Duodenal mucosa (tissue), 2 donors: ENCODE data around the gene KIF20B.

Experiments
- H3K27ac ChIP-seq: one replicate; pipeline ENCODE4 v1.7.0; 2013; ENCODE audit warnings: low read depth, low read length
- H3K27me3 ChIP-seq, 2 donors: one replicate each; pipeline ENCODE4 v1.7.0; 2013; ENCODE audit warnings: low read length in 2 of 2, control low read depth in 1 of 2; ENCODE audit not compliant: insufficient read depth in 2 of 2, control insufficient read depth in 1 of 2
- H3K36me3 ChIP-seq, 2 donors: one replicate each; pipeline ENCODE4 v1.7.0; 2013; ENCODE audit warnings: low read length in 2 of 2, control low read depth in 1 of 2; ENCODE audit not compliant: insufficient read depth in 2 of 2, control insufficient read depth in 1 of 2
- H3K4me1 ChIP-seq, 2 donors: one replicate each; pipeline ENCODE4 v1.7.0; 2013; ENCODE audit warnings: low read length in 2 of 2, control low read depth in 1 of 2; ENCODE audit not compliant: insufficient read depth in 2 of 2, control insufficient read depth in 1 of 2
- H3K4me3 ChIP-seq, 2 donors: one replicate each; pipeline ENCODE4 v1.7.0; 2013; ENCODE audit warnings: low read length in 2 of 2, low read depth in 1 of 2
- H3K9ac ChIP-seq, 2 donors: one replicate each; pipeline ENCODE4 v1.7.0; 2013; ENCODE audit warnings: low read length in 2 of 2, low read depth in 1 of 2
- H3K9me3 ChIP-seq, 2 donors: one replicate each; pipeline ENCODE4 v1.7.0; 2013; ENCODE audit warnings: low read length in 2 of 2, control low read depth in 1 of 2; ENCODE audit not compliant: control insufficient read depth in 1 of 2

Gene KIF20B

DNA sequence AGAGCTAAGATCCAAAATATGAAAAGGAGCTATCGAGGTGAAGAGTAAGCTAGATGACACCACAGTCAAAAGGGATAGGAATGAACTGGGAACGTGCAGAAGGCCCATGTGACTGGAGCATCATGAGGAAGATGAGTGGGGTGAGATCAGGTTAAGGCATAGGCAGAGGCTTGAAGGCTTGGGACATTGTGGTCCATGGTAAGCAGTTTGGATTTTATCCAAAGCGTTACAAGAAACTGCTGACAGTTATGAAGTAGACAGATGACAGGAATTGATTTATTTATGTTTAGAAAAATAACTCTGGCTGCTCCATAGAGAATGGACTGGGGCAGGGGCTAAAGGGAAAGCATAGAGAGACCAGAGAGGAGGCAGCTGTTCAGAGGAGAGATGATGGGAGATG, 38.2 kb upstream of the KIF20B start:
- Histone ChIP-seq H3K27ac (no peak overlapping the region), H3K27me3 (no peaks in the 10 kb centered on the region), H3K4me3 (no peak overlapping the region), H3K9me3 (no peaks in the 10 kb centered on the region), H3K9ac (no peak overlapping the region), H3K36me3 (no peaks in the 10 kb centered on the region), H3K4me1 (peaks cover 0 to 1% of the 10 kb centered on the region in 2 donors)

DNA sequence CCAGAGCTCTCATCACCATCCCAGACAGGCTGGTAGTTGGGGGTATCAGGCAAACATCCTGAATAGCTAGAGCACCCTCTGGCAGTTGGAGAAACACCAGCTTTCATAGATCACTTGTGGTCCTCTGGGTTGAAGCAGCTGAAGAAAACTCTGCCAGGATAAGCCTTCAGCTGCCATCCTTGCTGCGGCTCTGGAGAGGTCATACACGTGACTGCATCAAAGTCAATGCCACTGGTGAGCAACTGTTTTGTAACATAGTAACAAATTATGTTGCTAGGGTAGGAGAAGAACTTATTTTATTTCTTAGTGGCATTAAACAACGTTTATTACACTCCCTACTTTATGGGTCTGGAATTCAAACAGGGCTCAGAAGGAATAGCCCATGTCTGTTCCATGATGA, 37.2 kb upstream of the KIF20B start:
- H3K27ac ChIP-seq, result no peak overlapping the region
- H3K9ac ChIP-seq, result no peak overlapping the region
- no peaks in the 10 kb centered on the region for H3K9me3 ChIP-seq
- no peaks in the 10 kb centered on the region for H3K27me3 ChIP-seq
- peaks cover 0 to 7% of the 10 kb centered on the region in 2 donors for H3K4me1 ChIP-seq
- no peak overlapping the region for H3K4me3 ChIP-seq
- H3K36me3 ChIP-seq, result no peaks in the 10 kb centered on the region

DNA sequence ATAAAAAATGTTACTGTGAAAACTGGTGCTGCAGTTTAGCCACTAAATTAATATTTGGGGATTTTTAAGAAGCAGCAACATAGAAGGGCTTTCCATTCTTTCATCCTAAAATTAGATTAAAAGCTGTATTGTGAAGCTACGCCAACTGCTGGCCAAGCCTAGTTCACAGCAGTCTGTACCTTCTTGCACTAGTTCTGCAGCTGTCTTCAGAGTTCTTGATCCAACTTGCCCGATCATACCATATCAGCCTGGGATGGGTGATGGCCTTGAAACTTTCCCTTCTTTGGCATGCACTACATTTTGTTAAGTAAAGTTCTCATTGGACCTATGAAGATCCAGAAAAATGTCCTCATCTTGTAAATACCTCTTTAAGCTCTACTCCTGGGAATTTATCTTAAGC, 36.1 kb upstream of the KIF20B start:
- no peak overlapping the region for H3K4me3 ChIP-seq
- H3K9me3 ChIP-seq, result no peaks in the 10 kb centered on the region
- peaks cover 0 to 7% of the 10 kb centered on the region in 2 donors for H3K4me1 ChIP-seq
- H3K9ac ChIP-seq, result no peak overlapping the region
- H3K27ac ChIP-seq, result no peak overlapping the region
- no peaks in the 10 kb centered on the region for H3K36me3 ChIP-seq
- H3K27me3 ChIP-seq, result no peaks in the 10 kb centered on the region

DNA sequence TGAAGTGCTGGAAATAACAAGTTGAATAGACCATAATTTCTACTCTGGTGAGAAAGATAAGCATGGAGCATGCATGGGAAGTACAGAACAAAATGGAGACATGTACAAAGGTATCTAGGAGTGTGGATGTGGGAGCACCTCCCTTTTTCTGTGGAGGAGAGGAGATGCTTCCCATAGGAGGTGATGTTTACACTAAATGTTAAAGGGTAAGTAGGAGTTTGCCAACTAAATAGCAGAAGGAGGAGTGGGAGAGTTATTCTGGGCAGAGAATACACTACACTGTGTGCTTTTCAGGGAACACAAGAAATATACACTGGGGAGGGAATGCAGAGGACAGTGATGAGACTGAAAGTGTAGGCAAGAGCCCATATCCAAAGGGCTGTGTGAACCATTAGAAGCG, 35.3 kb upstream of the KIF20B start:
- Histone ChIP-seq H3K4me3 (no peak overlapping the region), H3K4me1 (peaks cover 0 to 7% of the 10 kb centered on the region in 2 donors), H3K27ac (no peak overlapping the region), H3K36me3 (no peaks in the 10 kb centered on the region), H3K9ac (no peak overlapping the region), H3K27me3 (no peaks in the 10 kb centered on the region), H3K9me3 (no peaks in the 10 kb centered on the region)

DNA sequence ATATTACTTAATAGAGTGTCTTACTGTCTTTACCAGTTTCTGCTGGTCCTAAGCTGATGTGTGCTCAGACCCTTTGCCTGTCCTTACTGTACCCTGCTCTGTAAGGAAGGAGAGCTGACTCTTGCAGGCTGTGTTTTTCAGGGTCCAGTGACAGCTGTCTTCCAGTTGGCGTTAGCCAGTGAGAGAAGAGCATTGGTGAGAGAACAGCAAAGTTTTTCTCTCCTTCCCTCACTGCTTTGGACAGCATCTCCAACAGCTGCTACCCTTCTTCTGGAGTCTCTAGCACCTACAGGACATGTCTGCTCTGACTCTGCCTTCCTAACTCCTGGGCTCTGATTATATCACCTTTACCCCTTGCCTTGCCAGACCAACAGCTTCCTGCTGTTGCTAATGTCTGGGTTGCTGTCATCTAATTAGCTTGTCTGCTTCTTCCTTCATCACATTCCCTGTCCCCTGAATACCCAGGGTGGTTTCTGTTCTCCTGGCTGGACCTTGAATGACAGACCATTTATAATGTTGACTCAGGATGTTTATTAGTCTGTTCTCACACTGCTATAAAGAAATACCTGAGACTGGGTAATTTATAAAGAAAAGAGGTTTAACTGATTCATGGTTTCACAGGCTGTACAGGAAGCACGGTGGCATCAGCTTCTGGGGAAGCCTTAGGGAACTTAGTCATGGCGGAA, 32.9 kb upstream of the KIF20B start:
- Histone ChIP-seq H3K4me3 (no peak overlapping the region), H3K9ac (no peak overlapping the region), H3K27me3 (no peaks in the 10 kb centered on the region), H3K27ac (no peak overlapping the region), H3K4me1 (peaks cover 0 to 7% of the 10 kb centered on the region in 2 donors), H3K9me3 (no peaks in the 10 kb centered on the region), H3K36me3 (no peaks in the 10 kb centered on the region)

DNA sequence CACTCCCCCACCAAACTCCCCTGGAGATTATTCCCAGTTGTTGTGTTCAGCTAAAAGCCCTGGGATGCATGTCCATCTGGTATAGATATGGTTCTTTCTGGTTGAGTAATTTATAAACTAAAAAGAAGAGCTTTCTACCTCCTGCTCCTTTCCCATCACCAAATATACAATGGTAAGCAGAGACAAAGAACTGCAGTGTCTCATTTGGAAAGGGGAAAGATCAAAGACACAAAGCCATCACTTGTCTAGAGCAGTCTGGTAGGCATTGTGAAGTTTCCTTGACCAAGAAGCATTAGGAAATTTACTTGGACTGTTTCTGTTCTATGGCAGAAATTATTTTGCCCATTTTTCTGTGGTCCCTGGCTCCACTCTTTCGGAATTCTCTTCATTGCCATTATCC, 31.4 kb upstream of the KIF20B start:
- H3K36me3 ChIP-seq, result no peaks in the 10 kb centered on the region
- no peak overlapping the region for H3K9ac ChIP-seq
- H3K4me1 ChIP-seq, result peaks cover 0 to 7% of the 10 kb centered on the region in 2 donors
- H3K9me3 ChIP-seq, result no peaks in the 10 kb centered on the region
- H3K4me3 ChIP-seq, result no peak overlapping the region
- H3K27me3 ChIP-seq, result no peaks in the 10 kb centered on the region
- H3K27ac ChIP-seq, result no peak overlapping the region

- no peaks in the 10 kb centered on the region for H3K27me3 ChIP-seq
- H3K9ac ChIP-seq, result no peak overlapping the region
- peaks cover 0 to 7% of the 10 kb centered on the region in 2 donors for H3K4me1 ChIP-seq
- H3K9me3 ChIP-seq, result no peaks in the 10 kb centered on the region
- H3K36me3 ChIP-seq, result no peaks in the 10 kb centered on the region
- no peak overlapping the region for H3K27ac ChIP-seq
- H3K4me3 ChIP-seq, result no peak overlapping the region
These were observed 30.5 kb upstream of the KIF20B start for GRCh38 chr10:89670926-89671325.

GRCh38 chr10:89677341-89677740, 24.0 kb upstream of the KIF20B start:
- H3K27ac ChIP-seq, result no peak overlapping the region
- H3K4me3 ChIP-seq, result no peak overlapping the region
- no peaks in the 10 kb centered on the region for H3K27me3 ChIP-seq
- no peaks in the 10 kb centered on the region for H3K4me1 ChIP-seq
- H3K9ac ChIP-seq, result no peak overlapping the region
- no peaks in the 10 kb centered on the region for H3K9me3 ChIP-seq
- no peaks in the 10 kb centered on the region for H3K36me3 ChIP-seq

- H3K9ac ChIP-seq, result no peak overlapping the region
- H3K4me1 ChIP-seq, result no peaks in the 10 kb centered on the region
- H3K4me3 ChIP-seq, result no peak overlapping the region
- no peaks in the 10 kb centered on the region for H3K27me3 ChIP-seq
- H3K36me3 ChIP-seq, result no peaks in the 10 kb centered on the region
- no peak overlapping the region for H3K27ac ChIP-seq
- H3K9me3 ChIP-seq, result no peaks in the 10 kb centered on the region
These were observed 21.4 kb upstream of the KIF20B start for GRCh38 chr10:89679986-89680385.

- no peaks in the 10 kb centered on the region for H3K27me3 ChIP-seq
- H3K4me1 ChIP-seq, result no peaks in the 10 kb centered on the region
- no peaks in the 10 kb centered on the region for H3K36me3 ChIP-seq
- no peak overlapping the region for H3K9ac ChIP-seq
- no peak overlapping the region for H3K4me3 ChIP-seq
- no peaks in the 10 kb centered on the region for H3K9me3 ChIP-seq
- H3K27ac ChIP-seq, result no peak overlapping the region
These were observed 17.5 kb upstream of the KIF20B start for GRCh38 chr10:89683883-89684282.

GRCh38 chr10:89684604-89685003, 16.8 kb upstream of the KIF20B start:
- Histone ChIP-seq H3K4me3 (no peak overlapping the region), H3K27me3 (no peaks in the 10 kb centered on the region), H3K9ac (no peak overlapping the region), H3K9me3 (no peaks in the 10 kb centered on the region), H3K27ac (no peak overlapping the region), H3K36me3 (no peaks in the 10 kb centered on the region), H3K4me1 (no peaks in the 10 kb centered on the region)
